Left colon (tissue), 2 donors: Measurements from ENCODE around the gene POLD2. TPM values are rescaled to one million over a fixed set of nuclear protein-coding genes. Genes with fewer than 3 reads are reported as not detected.

ENCODE experiments used
- ATAC-seq: fragments of 200-7000 bp; cut with Tn5 transposase; one replicate; pipeline ENCODE4 v1.9.1; 2020; ENCODE audit warnings: mild to moderate bottlenecking, moderate library complexity
- DNase-seq, 2 donors: peaks; one replicate each; pipeline ENCODE4 v3.0.0-alpha.2; 2020
- intact Hi-C, 2 donors: fragments of 100-400 bp; cut with DNase I in 1 of 2; cut with micrococcal nuclease in 1 of 2; formaldehyde crosslinking; loops; one replicate each; pipeline versions ENCODE4 v1.11.2 to v1.14.0; 2022; cut with DNase I, micrococcal nuclease
- total RNA-seq, 2 donors: library from RNA; stranded (reverse); fragmentation: NEBNext Ultra II Directional; extraction: Animal tissue kit (Norgen Biotek cat#: 25700); gene quantifications; one replicate each; pipeline ENCODE4 v1.2.1, GENCODE V29; 2021
- donor health status: DM: no; HTN: no; CAD: no.
- donor health status: DM: yes; HTN: yes; CAD: no.

Gene POLD2
- total RNA-seq, 2 donors from 2014 or later: 40.5 to 57.0 TPM

- intact Hi-C loops: no loop called here
These were observed 16.9 kb downstream of the POLD2 start for GRCh38 chr7:44106311-44107065.

GRCh38 chr7:44105832-44106231 lies 17.5 kb downstream of the POLD2 start:
- intact Hi-C loops: no loop called here
- DNase-seq (no peak), ATAC-seq (no peak)

More at GRCh38 chr7:44106311-44107065, 16.9 kb downstream of the POLD2 start:
- DNase-seq: no peak
- no peak for ATAC-seq

- no peak for ATAC-seq
- intact Hi-C loops: no loop called here
- no peak for DNase-seq
These were observed 18.2 kb downstream of the POLD2 start for GRCh38 chr7:44104860-44105771.

GRCh38 chr7:44103923-44104859 lies 19.2 kb downstream of the POLD2 start, which contains the start of gene AEBP1:
Gene AEBP1, plus strand, starts transcription at chr7:44104345. Its CDS starts 321 bp downstream, at chr7:44104666.
- intact Hi-C loops: no loop called here
- no peak for ATAC-seq
- DNase-seq: no peak

GRCh38 chr7:44103566-44103922 lies 19.8 kb downstream of the POLD2 start:
- ATAC-seq: no peak
- intact Hi-C loops: no loop called here
- no peak for DNase-seq

- no peak for DNase-seq
- no peak for ATAC-seq
- intact Hi-C loops: no loop called here
These were observed 20.3 kb downstream of the POLD2 start for GRCh38 chr7:44102846-44103565.

GRCh38 chr7:44101966-44102845 lies 21.1 kb downstream of the POLD2 start:
- DNase-seq (no peak), ATAC-seq (no peak)
- intact Hi-C loops: no loop called here

GRCh38 chr7:44101303-44101965 lies 21.9 kb downstream of the POLD2 start:
- DNase-seq: no peak
- no peak for ATAC-seq
- intact Hi-C loops: no loop called here

GRCh38 chr7:44100458-44101302 lies 22.7 kb downstream of the POLD2 start:
- intact Hi-C loops: no loop called here
- no peak for ATAC-seq

GRCh38 chr7:44099669-44100068 lies 23.7 kb downstream of the POLD2 start:
- intact Hi-C loops: no loop called here
- no peak for DNase-seq
- no peak for ATAC-seq

More at GRCh38 chr7:44100458-44101302, 22.7 kb downstream of the POLD2 start:
- DNase-seq: no peak

- ATAC-seq: no peak
- no peak for DNase-seq
- intact Hi-C loops: no loop called here
These were observed 25.0 kb downstream of the POLD2 start for GRCh38 chr7:44098092-44099068.

GRCh38 chr7:44097064-44097932 lies 26.1 kb downstream of the POLD2 start:
- ATAC-seq (no peak), DNase-seq (no peak)
- intact Hi-C loops: no loop called here

- DNase-seq: no peak
- intact Hi-C loops: no loop called here
- no peak for ATAC-seq
These were observed 26.9 kb downstream of the POLD2 start for GRCh38 chr7:44096326-44096881.

GRCh38 chr7:44095781-44096180 lies 27.6 kb downstream of the POLD2 start:
- no peak for DNase-seq
- ATAC-seq: no peak
- intact Hi-C loops: no loop called here
